ENCODE data around the gene ANKRD44. TPM values are rescaled to one million over a fixed set of nuclear protein-coding genes. Genes with fewer than 3 reads are reported as not detected.

Gene ANKRD44
- total RNA-seq, 2 experiments from 2014 or later = 214 to 246 TPM

GRCh38 chr2:196987298-196987648 lies 323.3 kb downstream of the ANKRD44 start:
- no peak overlapping the region for H3K4me3 Mint-ChIP-seq
- peak overlapping the region; percentile 81 for H3K27ac Mint-ChIP-seq
- no peak for DNase-seq
- peaks cover 5% of the 10 kb centered on the region for H3K9me3 Mint-ChIP-seq
- H3K36me3 Mint-ChIP-seq (ENCODE audit: low read depth) = peaks cover 74% of the 10 kb centered on the region
- ChIA-PET CTCF (interaction anchor here (1.1 to 1.4 kb wide), 2 partner anchors 22 to 72 kb away, joined by 3 read pairs; no protein-coding TSS in a partner anchor), POLR2A (interaction anchor here (1.0 to 3.9 kb wide), 5 partner anchors 26 to 428 kb away, joined by 3 to 45 read pairs (median 4); partner anchors contain the start of gene PGAP1)
- no peaks in the 10 kb centered on the region for H3K27me3 Mint-ChIP-seq
- peaks cover 49% of the 10 kb centered on the region for H3K4me1 Mint-ChIP-seq

- ChIA-PET POLR2A (interaction anchor here (0.7 to 1.4 kb wide), 3 partner anchors 55 to 467 kb away, joined by 3 to 4 read pairs (median 3); partner anchors contain the start of gene COQ10B), CTCF (no interaction called here)
- no peak for DNase-seq
- H3K9me3 Mint-ChIP-seq = peaks cover 5% of the 10 kb centered on the region
- peaks cover 42% of the 10 kb centered on the region for H3K4me1 Mint-ChIP-seq
- no peak overlapping the region for H3K4me3 Mint-ChIP-seq
- H3K27me3 Mint-ChIP-seq = no peaks in the 10 kb centered on the region
- H3K36me3 Mint-ChIP-seq (ENCODE audit: low read depth) = peaks cover 66% of the 10 kb centered on the region
- H3K27ac Mint-ChIP-seq = no peak overlapping the region
Measured at GRCh38 chr2:196985511-196986183, 324.9 kb downstream of the ANKRD44 start.

- H3K4me3 Mint-ChIP-seq = no peak overlapping the region
- ChIA-PET POLR2A (interaction anchor here (1.0 to 1.4 kb wide), 3 partner anchors 29 to 468 kb away, joined by 3 to 4 read pairs (median 3); partner anchors contain the start of gene COQ10B), CTCF (no interaction called here)
- no peak for DNase-seq
- H3K36me3 Mint-ChIP-seq (ENCODE audit: low read depth) = peaks cover 58% of the 10 kb centered on the region
- H3K4me1 Mint-ChIP-seq = peaks cover 35% of the 10 kb centered on the region
- peaks cover 5% of the 10 kb centered on the region for H3K9me3 Mint-ChIP-seq
- H3K27me3 Mint-ChIP-seq = no peaks in the 10 kb centered on the region
- H3K27ac Mint-ChIP-seq = no peak overlapping the region
Measured at GRCh38 chr2:196984903-196985302, 325.7 kb downstream of the ANKRD44 start.

- ChIA-PET CTCF (no interaction called here), POLR2A (interaction anchor here (1.0 kb wide), 1 partner anchor 28 kb away, joined by 3 read pairs; no protein-coding TSS in a partner anchor)
- Mint-ChIP-seq H3K27ac (no peak overlapping the region), H3K4me1 (peaks cover 26% of the 10 kb centered on the region), H3K36me3 (ENCODE audit: low read depth) (peaks cover 54% of the 10 kb centered on the region), H3K27me3 (no peaks in the 10 kb centered on the region), H3K9me3 (peaks cover 5% of the 10 kb centered on the region), H3K4me3 (no peak overlapping the region)
- no peak for DNase-seq
Measured at GRCh38 chr2:196983934-196984333, 326.6 kb downstream of the ANKRD44 start.

GRCh38 chr2:196980473-196980872 lies 330.1 kb downstream of the ANKRD44 start:
- CTCF ChIA-PET = interaction anchor here (0.8 kb wide), 1 partner anchor 45 kb away, joined by 3 read pairs; no protein-coding TSS in a partner anchor
- POLR2A ChIA-PET = interaction anchor here (0.8 to 1.3 kb wide), 4 partner anchors 9 to 55 kb away, joined by 3 to 7 read pairs (median 4); no protein-coding TSS in a partner anchor
- H3K4me3 Mint-ChIP-seq = no peak overlapping the region
- peaks cover 4% of the 10 kb centered on the region for H3K4me1 Mint-ChIP-seq
- H3K27me3 Mint-ChIP-seq = peaks cover 1% of the 10 kb centered on the region
- H3K36me3 Mint-ChIP-seq (ENCODE audit: low read depth) = peaks cover 30% of the 10 kb centered on the region
- H3K27ac Mint-ChIP-seq = no peak overlapping the region
- no peak for DNase-seq
- peaks cover 9% of the 10 kb centered on the region for H3K9me3 Mint-ChIP-seq

GRCh38 chr2:196980001-196980400 lies 330.6 kb downstream of the ANKRD44 start:
- peaks cover 4% of the 10 kb centered on the region for H3K4me1 Mint-ChIP-seq
- ChIA-PET CTCF (no interaction called here), POLR2A (interaction anchor here (0.8 to 1.3 kb wide), 4 partner anchors 9 to 55 kb away, joined by 3 to 7 read pairs (median 4); no protein-coding TSS in a partner anchor)
- DNase-seq = no peak
- H3K27me3 Mint-ChIP-seq = peaks cover 1% of the 10 kb centered on the region
- peaks cover 6% of the 10 kb centered on the region for H3K9me3 Mint-ChIP-seq
- no peak overlapping the region for H3K27ac Mint-ChIP-seq
- no peak overlapping the region for H3K4me3 Mint-ChIP-seq
- H3K36me3 Mint-ChIP-seq (ENCODE audit: low read depth) = peaks cover 25% of the 10 kb centered on the region

GRCh38 chr2:196977507-196977906 lies 333.1 kb downstream of the ANKRD44 start:
- DNase-seq = no peak
- Mint-ChIP-seq H3K4me1 (peaks cover 11% of the 10 kb centered on the region), H3K36me3 (ENCODE audit: low read depth) (peaks cover 8% of the 10 kb centered on the region), H3K9me3 (peaks cover 6% of the 10 kb centered on the region), H3K4me3 (no peak overlapping the region), H3K27me3 (peaks cover 1% of the 10 kb centered on the region), H3K27ac (no peak overlapping the region)
- POLR2A ChIA-PET = no interaction called here
- CTCF ChIA-PET = no interaction called here

- no peak for DNase-seq
- Mint-ChIP-seq H3K4me1 (peaks cover 27% of the 10 kb centered on the region), H3K27ac (no peak overlapping the region), H3K36me3 (ENCODE audit: low read depth) (no peaks in the 10 kb centered on the region), H3K9me3 (peaks cover 6% of the 10 kb centered on the region), H3K4me3 (no peak overlapping the region), H3K27me3 (peaks cover 1% of the 10 kb centered on the region)
- POLR2A ChIA-PET = no interaction called here
- CTCF ChIA-PET = no interaction called here
Measured at GRCh38 chr2:196974970-196975369, 335.6 kb downstream of the ANKRD44 start.

- H3K4me3 Mint-ChIP-seq = no peak overlapping the region
- no peak for DNase-seq
- peaks cover 3% of the 10 kb centered on the region for H3K9me3 Mint-ChIP-seq
- peaks cover 5% of the 10 kb centered on the region for H3K36me3 Mint-ChIP-seq (ENCODE audit: low read depth)
- H3K27ac Mint-ChIP-seq = no peak overlapping the region
- H3K27me3 Mint-ChIP-seq = no peaks in the 10 kb centered on the region
- POLR2A ChIA-PET = interaction anchor here (1.0 to 3.3 kb wide), 2 partner anchors 9 to 44 kb away, joined by 3 to 15 read pairs; partner anchors contain the start of gene PGAP1
- CTCF ChIA-PET = no interaction called here
- H3K4me1 Mint-ChIP-seq = peaks cover 34% of the 10 kb centered on the region
Measured at GRCh38 chr2:196971574-196972279, 338.9 kb downstream of the ANKRD44 start.

GRCh38 chr2:196970099-196970498 lies 340.5 kb downstream of the ANKRD44 start:
- POLR2A ChIA-PET = interaction anchor here (1.0 to 3.3 kb wide), 3 partner anchors 10 to 43 kb away, joined by 4 to 15 read pairs (median 9); partner anchors contain the start of gene PGAP1
- DNase-seq = no peak
- H3K36me3 Mint-ChIP-seq (ENCODE audit: low read depth) = peaks cover 8% of the 10 kb centered on the region
- H3K9me3 Mint-ChIP-seq = peaks cover 3% of the 10 kb centered on the region
- CTCF ChIA-PET = no interaction called here
- H3K27ac Mint-ChIP-seq = peak overlapping the region; percentile 41
- H3K4me1 Mint-ChIP-seq = peaks cover 32% of the 10 kb centered on the region
- no peak overlapping the region for H3K4me3 Mint-ChIP-seq
- no peaks in the 10 kb centered on the region for H3K27me3 Mint-ChIP-seq

GRCh38 chr2:196968516-196968915 lies 342.1 kb downstream of the ANKRD44 start:
- no peak for DNase-seq
- CTCF ChIA-PET = no interaction called here
- H3K4me1 Mint-ChIP-seq = peaks cover 30% of the 10 kb centered on the region
- H3K4me3 Mint-ChIP-seq = no peak overlapping the region
- no peaks in the 10 kb centered on the region for H3K27me3 Mint-ChIP-seq
- POLR2A ChIA-PET = interaction anchor here (1.1 to 2.3 kb wide), 2 partner anchors 12 to 20 kb away, joined by 3 to 9 read pairs; no protein-coding TSS in a partner anchor
- no peak overlapping the region for H3K27ac Mint-ChIP-seq
- H3K9me3 Mint-ChIP-seq = peaks cover 3% of the 10 kb centered on the region
- H3K36me3 Mint-ChIP-seq (ENCODE audit: low read depth) = peaks cover 8% of the 10 kb centered on the region

- H3K4me3 Mint-ChIP-seq = no peak overlapping the region
- peaks cover 8% of the 10 kb centered on the region for H3K36me3 Mint-ChIP-seq (ENCODE audit: low read depth)
- no peaks in the 10 kb centered on the region for H3K27me3 Mint-ChIP-seq
- DNase-seq = no peak
- H3K4me1 Mint-ChIP-seq = peaks cover 34% of the 10 kb centered on the region
- no peak overlapping the region for H3K27ac Mint-ChIP-seq
- ChIA-PET POLR2A (no interaction called here), CTCF (no interaction called here)
- H3K9me3 Mint-ChIP-seq = peaks cover 3% of the 10 kb centered on the region
Measured at GRCh38 chr2:196967775-196968174, 342.8 kb downstream of the ANKRD44 start.

GRCh38 chr2:196967116-196967515 lies 343.5 kb downstream of the ANKRD44 start:
- Mint-ChIP-seq H3K4me3 (no peak overlapping the region), H3K27me3 (no peaks in the 10 kb centered on the region), H3K36me3 (ENCODE audit: low read depth) (peaks cover 10% of the 10 kb centered on the region), H3K27ac (no peak overlapping the region), H3K4me1 (peaks cover 38% of the 10 kb centered on the region), H3K9me3 (peaks cover 3% of the 10 kb centered on the region)
- POLR2A ChIA-PET = no interaction called here
- CTCF ChIA-PET = no interaction called here
- no peak for DNase-seq

All from activated CD4-positive, alpha-beta memory T cell treated with anti-CD3 and anti-CD28 coated beads, Interleukin-2, amount 10 ng/mL, durations not matched to agents 7 days and 5 days (primary cell).